Gastroesophageal sphincter (tissue), 3 donors: ENCODE measurements around the gene CYTIP.

ENCODE experiments used
- CTCF ChIP-seq, 4 experiments: fragments of 200-600 bp in 2 of 4; fragments of 450-650 bp in 2 of 4; sonication (generic) in 1 of 4; IDR thresholded peaks; one replicate each; pipeline ENCODE4 v1.5.1; 2017 to 2019; ENCODE audit warnings: antibody characterized with exemption in 4 of 4, mild to moderate bottlenecking in 2 of 4, moderate library complexity in 2 of 4
- POLR2A ChIP-seq, 2 donors: fragments of 450-650 bp; IDR thresholded peaks; one replicate each; pipeline ENCODE4 v1.6.1; 2017; ENCODE audit warnings: antibody characterized with exemption in 2 of 2, mild to moderate bottlenecking in 2 of 2, moderate library complexity in 1 of 2

GRCh38 chr2:157488877-157489276 is 45.0 kb upstream of the CYTIP start:
- TF ChIP-seq CTCF (IDR thresholded peaks at IDR 0.05) (no peak), POLR2A (IDR thresholded peaks at IDR 0.05) (no peak)
